ENCODE results near the gene OR2T10.
"Not testable (repeated sequence)": the region's sequence is repeated elsewhere in the genome, so short reads cannot be mapped to it uniquely, and the experiment has no call there.

OR2T10 gene

DNA sequence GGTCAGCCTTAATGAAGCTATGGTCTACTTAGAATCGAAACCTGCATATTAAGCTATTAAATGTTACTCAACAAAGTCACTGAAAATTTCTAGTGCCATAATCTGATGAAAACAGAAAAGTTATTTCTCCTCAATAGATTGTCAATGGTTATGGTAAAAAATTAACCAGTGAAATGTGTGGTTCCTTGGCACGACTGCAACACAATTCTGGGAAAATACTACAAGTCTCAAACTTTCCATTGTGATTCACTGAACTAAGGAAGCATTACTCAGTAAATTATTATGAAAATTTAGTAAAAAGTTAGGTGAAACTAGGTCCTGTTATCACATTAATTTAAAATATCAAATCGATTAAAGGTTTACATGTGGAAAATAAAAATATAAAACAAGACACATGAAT lies 12.8 kb upstream of the OR2T10 start:
- intact Hi-C loops (cut with DNase I) = no loop called here
- DNase-seq = no peak

GRCh38 chr1:248599396-248599795 lies 1.9 kb upstream of the OR2T10 start:
- intact Hi-C loops (cut with DNase I) = no loop called here
- no peak for DNase-seq

DNA sequence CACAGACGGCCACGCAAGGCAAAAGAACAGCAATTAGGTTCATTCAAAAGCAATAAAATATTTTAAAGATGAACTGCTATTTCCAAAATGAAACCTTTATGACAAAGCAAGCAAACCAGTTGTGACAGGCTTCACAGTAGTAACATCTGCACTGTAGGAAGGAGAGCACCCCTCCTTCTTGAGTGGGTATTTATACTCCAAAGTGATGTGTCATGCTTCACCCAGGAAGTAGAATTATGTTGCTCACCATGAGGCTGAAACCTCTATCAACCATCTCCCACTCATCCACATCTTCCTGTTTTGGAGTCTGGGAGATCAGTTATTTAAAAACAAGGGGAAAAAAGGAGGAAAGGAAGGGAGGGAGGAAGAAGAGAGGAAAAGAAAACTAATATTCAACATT lies 885 bp downstream of the OR2T10 start:
- DNase-seq = no peak
- intact Hi-C loops (cut with DNase I) = no loop called here

DNA sequence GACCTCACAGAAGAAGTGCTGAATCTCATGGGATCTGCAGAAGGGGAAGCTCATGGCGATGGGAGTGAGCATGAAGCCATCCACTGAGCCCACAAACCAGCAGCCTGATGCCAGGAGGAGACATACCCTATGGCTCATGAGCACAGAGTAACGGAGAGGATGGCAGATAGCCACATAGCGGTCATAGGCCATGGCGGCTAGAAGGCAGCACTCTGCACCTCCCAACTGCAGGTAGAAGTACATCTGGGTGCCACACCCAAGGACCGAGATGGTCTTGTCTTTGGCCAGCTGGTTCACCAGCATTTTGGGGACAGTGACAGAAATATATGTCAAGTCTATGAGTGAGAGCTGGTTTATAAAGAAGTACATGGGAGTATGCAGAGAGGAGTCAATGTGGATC lies 4.3 kb downstream of the OR2T10 start:
- DNase-seq = no peak
- intact Hi-C loops (cut with DNase I) = no loop called here

GRCh38 chr1:248592655-248593054 lies 4.8 kb downstream of the OR2T10 start:
- DNase-seq = no peak
- intact Hi-C loops (cut with DNase I) = no loop called here

DNA sequence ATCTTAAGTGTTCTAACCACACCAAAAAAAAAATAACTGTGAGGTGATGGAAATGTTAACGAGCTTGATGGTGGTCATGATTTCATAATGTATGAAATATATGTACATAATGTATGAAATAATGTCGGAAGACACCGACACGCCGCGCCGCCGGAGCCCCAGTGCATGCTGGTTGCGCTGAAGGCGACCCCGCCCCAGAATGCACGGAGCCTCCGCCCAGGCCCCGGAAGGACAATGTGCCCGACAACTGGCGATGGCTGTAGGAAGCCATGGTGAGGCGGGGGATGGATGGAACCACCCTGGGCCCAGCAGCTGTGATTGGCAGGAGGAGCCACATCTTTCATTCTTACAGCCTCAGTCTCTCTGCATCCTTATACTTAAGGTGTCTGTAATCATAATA lies 7.4 kb downstream of the OR2T10 start:
- DNase-seq = peak in 1 of 42 donors; percentile 6
- intact Hi-C loops (cut with DNase I) = no loop called here

DNA sequence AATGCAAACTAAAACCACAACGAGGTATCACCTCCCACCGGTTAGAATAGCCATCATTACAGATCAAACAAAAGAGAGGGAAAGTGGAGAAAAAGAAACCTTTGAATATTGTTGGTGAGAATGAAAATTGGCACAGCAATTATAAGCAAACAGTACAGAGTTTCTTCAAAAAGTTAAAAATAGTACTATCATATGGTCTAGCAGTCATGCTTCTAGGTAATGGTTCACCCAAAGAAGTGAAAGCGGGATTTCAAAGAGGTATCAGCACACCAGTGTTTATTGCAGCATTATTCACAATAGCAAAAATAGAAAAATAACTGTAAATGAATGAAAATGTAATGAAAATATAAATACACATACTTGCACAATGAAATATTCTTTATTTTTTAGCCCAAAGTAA lies 8.2 kb downstream of the OR2T10 start:
- DNase-seq = no peak
- intact Hi-C loops (cut with DNase I) = no loop called here

DNA sequence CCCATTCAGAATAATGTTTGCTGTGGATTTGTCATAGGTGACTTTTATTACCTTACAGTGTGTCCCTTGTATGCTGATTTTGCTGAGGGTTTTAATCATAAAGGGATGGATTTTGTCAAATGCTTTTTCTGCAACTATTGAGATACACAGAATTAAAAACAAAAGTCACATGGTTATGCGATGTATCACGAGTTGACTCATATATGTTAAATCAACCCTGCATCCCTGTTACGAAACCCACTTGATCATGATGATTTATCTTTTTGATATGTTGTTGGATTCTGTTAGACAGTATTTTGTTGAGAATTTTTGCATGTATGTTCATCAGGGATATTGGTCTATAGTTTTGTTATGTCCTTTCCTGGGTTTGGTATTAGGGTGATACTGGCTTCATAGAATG lies 12.2 kb downstream of the OR2T10 start:
- intact Hi-C loops (cut with DNase I) = no loop called here
- no peak for DNase-seq

DNA sequence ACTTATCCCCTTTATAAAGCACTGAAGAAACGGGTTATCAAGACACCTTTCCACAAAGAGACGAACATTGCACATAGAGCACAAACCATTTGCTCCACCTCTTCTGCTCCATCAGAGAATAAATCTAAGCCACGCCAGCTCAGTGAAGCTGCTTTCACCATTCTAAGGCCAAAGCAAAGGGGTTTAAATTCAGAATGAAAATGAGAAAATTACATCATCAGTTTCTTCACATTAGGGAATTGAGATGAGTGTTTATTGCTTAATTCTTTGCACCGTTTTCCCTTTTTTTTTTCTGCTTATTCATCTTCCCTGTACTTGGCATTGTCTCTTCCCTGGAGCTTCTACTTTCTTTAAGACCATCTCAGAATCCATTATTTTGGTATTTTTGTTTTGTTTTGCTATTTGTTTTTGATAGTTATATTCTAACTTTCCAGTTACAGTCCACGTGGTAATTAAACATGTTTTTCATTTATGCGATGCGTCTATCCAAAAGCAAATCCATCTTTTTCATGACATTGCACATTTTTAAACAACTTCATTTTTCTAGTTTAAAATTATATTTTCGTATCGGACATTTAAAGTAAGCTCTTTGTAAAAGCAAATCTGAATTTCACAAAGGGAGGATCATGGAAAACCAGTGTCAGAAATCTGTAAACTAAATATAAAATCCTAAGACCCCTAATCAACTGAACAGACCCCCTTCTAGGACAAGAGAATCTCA lies 21.1 kb downstream of the OR2T10 start:
- no peak for DNase-seq
- intact Hi-C loops (cut with DNase I) = no loop called here

- intact Hi-C loops (cut with DNase I); DNase-seq: not testable (repeated sequence)
Observed at GRCh38 chr1:248574657-248575056, 22.8 kb downstream of the OR2T10 start, which contains the start of gene OR2T34. TSS of gene OR2T34 (minus strand) at chr1:248574757. CDS start at chr1:248574757, 0 bp downstream.

GRCh38 chr1:248573856-248574255 lies 23.6 kb downstream of the OR2T10 start:
- DNase-seq; intact Hi-C loops (cut with DNase I): not testable (repeated sequence)

- intact Hi-C loops (cut with DNase I) = not testable (repeated sequence)
Observed at GRCh38 chr1:248572049-248572448, 25.5 kb downstream of the OR2T10 start.

DNA sequence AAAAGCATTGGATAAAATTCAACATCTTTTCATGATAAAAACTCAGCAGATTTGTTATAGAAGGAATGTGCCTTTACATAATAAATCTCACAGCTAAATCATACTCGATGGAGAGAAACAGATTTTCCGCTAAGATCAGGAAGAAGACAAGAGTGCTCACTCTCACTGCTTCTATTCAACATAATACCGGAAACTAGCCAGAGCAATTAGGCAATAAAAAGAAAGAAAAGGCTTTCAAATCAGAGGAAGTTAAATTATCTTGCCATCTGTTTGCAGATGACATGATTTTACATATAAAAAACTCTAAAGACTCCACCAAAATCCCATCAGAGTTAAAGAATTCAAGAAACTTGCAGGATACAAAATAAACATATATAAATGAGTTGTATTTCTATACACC lies 26.7 kb downstream of the OR2T10 start:
- DNase-seq; intact Hi-C loops (cut with DNase I): not testable (repeated sequence)

More at GRCh38 chr1:248572049-248572448, 25.5 kb downstream of the OR2T10 start:
- not testable (repeated sequence) for DNase-seq

DNA sequence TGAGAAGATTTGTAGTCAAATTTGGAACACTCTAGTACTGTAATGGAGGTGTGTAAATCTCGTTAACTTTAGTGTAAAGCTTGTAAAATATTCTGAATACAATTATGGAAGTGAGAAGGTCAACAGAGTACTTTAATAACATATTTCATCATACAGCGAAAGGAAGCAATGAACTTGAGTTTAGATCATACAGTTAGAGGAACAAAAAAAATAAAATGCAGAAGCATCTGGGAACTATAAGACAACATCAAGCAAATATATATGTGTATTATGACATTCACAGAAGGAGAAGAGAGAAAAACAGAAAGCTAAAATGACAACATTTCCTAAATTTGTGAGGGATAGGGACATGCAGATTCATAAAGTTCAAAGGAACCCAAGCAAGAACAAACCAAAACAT lies 28.5 kb downstream of the OR2T10 start:
- DNase-seq; intact Hi-C loops (cut with DNase I): not testable (repeated sequence)

GRCh38 chr1:248565530-248566373 lies 31.7 kb downstream of the OR2T10 start:
- intact Hi-C loops (cut with DNase I); DNase-seq: not testable (repeated sequence)

- intact Hi-C loops (cut with DNase I); DNase-seq: not testable (repeated sequence)
Observed at GRCh38 chr1:248562672-248563071, 34.8 kb downstream of the OR2T10 start, which contains the start of gene OR2T29. TSS of gene OR2T29 (minus strand) at chr1:248562772. CDS start at chr1:248559491, 3,281 bp downstream.

- intact Hi-C loops (cut with DNase I); DNase-seq: not testable (repeated sequence)
Observed at GRCh38 chr1:248551027-248551426, 46.5 kb downstream of the OR2T10 start.

GRCh38 chr1:248547383-248547782 lies 50.1 kb downstream of the OR2T10 start:
- intact Hi-C loops (cut with DNase I); DNase-seq: not testable (repeated sequence)

All from head of caudate nucleus (tissue), 42 donors.